GM18508 (cell line): Measurements from ENCODE around the gene HSPB2.
"Not testable (repeated sequence)": the region's sequence is repeated elsewhere in the genome, so short reads cannot be mapped to it uniquely, and the experiment has no call there.

Source experiments
- ATAC-seq: cut with Tn5 transposase; IDR thresholded peaks from one replicate; pipeline ENCODE4 v1.9.1; 2021; ENCODE audit warnings: moderate number of reproducible peaks; ENCODE audit not compliant: insufficient read depth, unreplicated experiment

The HSPB2 gene

GRCh38 chr11:111913031-111913861 is 712 bp downstream of the HSPB2 start:
- ATAC-seq: no peak

DNA sequence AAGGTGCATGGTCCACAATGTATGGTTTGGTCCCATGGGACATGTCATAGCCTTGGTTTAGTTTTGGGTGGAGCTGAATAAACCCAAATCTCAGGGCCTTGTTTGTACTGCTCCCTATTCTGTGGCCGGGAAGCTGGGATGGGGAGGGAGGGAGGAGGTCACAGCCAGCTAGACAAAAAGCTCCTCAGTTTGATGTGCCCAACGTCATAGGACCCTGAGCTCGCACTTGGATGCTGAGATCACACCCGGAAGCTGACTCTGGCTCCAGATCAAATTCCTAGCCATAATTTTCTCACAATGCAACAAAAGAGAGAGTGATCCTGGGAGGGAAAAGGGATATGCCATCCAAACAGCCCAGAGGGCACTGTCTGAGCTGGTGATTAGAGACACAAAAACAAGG is 1.5 kb downstream of the HSPB2 start:
- ATAC-seq: no peak

- ATAC-seq: no peak
These were observed 4.2 kb downstream of the HSPB2 start for GRCh38 chr11:111916768-111917167.

DNA sequence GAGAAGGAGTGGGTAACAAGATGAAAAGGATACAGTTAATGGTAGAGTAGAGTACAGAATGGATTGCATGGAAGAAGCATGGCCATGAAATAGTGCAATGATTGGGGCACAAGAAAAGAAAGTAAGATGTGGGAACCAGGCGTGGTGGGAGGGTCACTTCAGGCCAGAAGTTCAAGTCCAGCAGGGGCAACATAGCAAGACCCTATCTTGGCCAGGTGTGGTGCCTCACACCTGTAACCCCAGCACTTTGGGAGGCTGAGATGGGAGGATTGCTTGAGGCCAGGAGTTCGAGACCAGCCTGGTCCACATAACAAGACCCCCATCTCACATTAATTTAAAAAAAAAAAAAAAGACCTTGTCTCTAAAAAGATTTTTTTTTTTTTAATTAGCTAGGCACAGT is 4.8 kb downstream of the HSPB2 start:
- ATAC-seq: no peak

DNA sequence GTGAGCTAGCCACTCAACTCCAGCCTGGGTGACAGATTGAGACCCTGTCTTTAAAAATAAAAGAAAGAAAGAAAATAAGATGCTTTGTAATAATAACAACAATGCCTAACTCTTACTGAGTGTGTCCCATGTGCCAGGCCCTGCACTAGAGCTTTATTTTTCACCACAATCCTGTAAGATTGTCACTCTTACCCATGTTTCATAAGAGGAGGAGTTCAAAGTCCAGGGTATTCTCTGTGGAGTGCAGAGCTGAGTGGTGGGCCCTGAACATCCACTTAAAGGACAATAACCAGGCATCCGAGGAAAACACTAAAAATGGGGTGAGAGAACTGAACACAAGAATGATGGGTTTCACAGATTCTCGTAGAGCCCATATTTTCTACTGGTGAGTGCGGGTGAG is 5.3 kb downstream of the HSPB2 start:
- no peak for ATAC-seq

DNA sequence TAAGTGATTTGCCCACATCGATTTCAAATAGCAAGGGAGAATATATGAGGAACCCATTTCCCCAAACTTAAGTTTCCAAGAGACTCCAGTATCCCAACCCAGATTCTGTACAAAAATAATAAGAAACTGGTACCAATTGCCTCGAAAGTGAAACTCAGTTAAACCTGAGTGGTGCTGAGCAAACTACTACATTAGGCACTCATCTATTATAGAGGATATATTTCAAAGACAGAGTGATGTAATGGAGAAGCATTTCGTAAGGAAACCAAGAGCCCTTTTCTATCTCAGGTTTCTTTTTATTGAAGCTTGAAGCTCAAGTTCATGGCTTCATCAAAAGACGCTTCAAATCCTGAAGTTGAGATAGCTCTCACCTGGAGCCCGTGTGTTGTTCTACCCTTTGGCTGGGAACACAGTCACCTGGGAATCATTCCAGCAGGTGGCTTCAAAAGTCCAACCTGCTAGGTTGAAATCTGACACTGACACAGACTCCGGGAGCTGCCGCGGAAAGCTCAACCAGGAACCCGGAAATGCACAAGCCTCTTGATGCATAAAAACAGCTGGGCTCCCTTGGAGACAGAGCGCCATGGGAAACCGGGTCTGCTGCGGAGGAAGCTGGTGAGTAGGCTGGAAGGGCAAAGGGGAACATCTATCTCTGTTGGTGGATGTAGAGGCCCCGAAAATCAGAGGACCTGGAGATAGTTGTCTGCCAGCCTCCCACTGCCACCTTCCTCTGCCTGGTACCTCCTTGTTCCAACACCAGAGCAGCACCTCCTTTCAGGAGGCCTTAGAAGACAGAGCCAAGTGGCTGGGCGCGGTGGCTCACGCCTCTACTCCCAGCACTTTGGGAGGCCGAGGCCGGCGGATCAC is 6.1 kb downstream of the HSPB2 start, which contains the start of gene C11orf52:
Gene C11orf52, plus strand, starts transcription at position 524 of the 867 bp plus-strand sequence. Its CDS starts 60 bp downstream, at position 584.
- no peak for ATAC-seq

- no peak for ATAC-seq
These were observed 8.4 kb downstream of the HSPB2 start for GRCh38 chr11:111920908-111921307.

GRCh38 chr11:111921541-111922230 is 9.2 kb downstream of the HSPB2 start:
- ATAC-seq: no peak

DNA sequence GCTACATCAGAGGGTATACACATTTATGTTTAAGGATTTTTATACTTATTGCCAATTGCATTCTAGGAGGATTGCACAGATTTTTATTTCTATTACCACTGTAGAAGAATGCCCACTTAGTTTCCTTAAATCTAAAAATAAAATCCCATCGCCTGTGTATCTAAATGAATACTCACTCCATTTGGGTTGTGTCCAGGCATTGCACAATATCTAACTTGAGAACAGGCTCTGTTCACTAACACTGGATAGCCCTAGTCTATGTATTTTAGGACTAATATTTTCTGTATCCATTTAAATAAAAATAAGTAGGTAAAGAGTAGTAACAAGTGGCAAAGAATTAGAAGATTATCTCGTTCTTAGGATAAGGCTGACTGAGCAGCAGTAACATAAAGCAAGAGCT is 10.3 kb downstream of the HSPB2 start:
- ATAC-seq: no peak

- no peak for ATAC-seq
These were observed 10.8 kb downstream of the HSPB2 start for GRCh38 chr11:111923351-111923788.

- no peak for ATAC-seq
These were observed 11.4 kb downstream of the HSPB2 start for GRCh38 chr11:111923951-111924350.

GRCh38 chr11:111925953-111926352 is 13.4 kb downstream of the HSPB2 start:
- ATAC-seq: no peak

GRCh38 chr11:111926505-111927391 is 14.2 kb downstream of the HSPB2 start:
- peak; percentile 75 for ATAC-seq

- ATAC-seq: no peak
These were observed 17.9 kb downstream of the HSPB2 start for GRCh38 chr11:111930472-111930871.

DNA sequence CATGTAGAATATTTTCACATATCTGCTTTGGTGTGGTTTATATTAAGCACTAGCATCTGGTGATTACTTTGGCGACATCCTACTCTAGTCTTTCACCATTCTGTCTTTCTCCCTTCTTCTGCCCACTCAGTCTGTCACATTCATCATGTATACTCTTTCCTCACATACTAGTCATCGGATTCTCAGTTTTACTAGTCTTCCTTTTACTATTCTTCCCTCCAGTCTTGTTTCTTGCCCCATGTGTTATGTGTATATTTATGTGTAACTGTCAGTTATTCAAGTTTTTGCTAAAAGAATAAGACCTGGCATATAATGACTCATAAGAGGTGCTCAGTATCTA is 20.0 kb downstream of the HSPB2 start:
- ATAC-seq: no peak

GRCh38 chr11:111933176-111933575 is 20.6 kb downstream of the HSPB2 start:
- ATAC-seq: not testable (repeated sequence)

DNA sequence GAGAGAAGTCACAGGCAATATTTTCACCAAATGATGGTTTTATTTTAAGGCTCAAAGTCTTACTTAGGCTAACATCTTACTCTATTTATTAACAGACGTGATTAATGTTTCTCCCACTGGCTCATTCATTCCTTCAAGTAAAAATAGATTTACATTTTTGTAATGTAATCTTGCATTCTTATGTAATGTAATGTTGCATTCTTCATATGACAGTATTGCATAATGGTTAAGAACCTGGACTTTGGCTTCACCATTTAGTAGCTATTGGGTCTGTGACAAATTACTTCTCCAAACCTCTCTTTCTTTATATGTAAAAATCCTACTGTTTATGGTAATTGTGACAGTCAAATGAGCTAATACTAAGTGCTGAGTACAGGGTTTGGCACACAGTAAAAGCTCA is 21.3 kb downstream of the HSPB2 start:
- no peak for ATAC-seq

GRCh38 chr11:111934306-111934705 is 21.8 kb downstream of the HSPB2 start:
- ATAC-seq: no peak

- ATAC-seq: no peak
These were observed 22.9 kb downstream of the HSPB2 start for GRCh38 chr11:111935317-111936039.
